Measurements from ENCODE around the gene MRTFA.

- TF ChIP-seq CTCF (IDR thresholded peaks at IDR 0.05 in 2 of 3, conservative IDR thresholded peaks at IDR 0.05 in 1 of 3; ENCODE audit: borderline replicate concordance in 1 of 3, insufficient read depth in 1 of 3, low read depth in 2 of 3, low read length in 2 of 3) (no peak), POLR2A (IDR thresholded peaks at IDR 0.05; ENCODE audit: borderline replicate concordance, extremely low read depth, insufficient read depth, insufficient read length) (no peak), ZNF274 (IDR thresholded peaks at IDR 0.05; ENCODE audit: low read depth, low read length) (no peak)
These were observed 559 bp downstream of the MRTFA start for GRCh38 chr22:40635940-40636379.
